HEK293 (cell line): ENCODE results near the gene YIPF5.

ENCODE experiments used
- CTCF ChIA-PET: fragments of 350-600 bp; formaldehyde crosslinking; extraction: SDS; loops from one replicate; lab custom pipeline; 2021; ENCODE audit warnings: antibody characterized with exemption; lab: Yijun Ruan, JAX
- POLR2A ChIA-PET: fragments of 300-600 bp; formaldehyde crosslinking; extraction: SDS; loops from one replicate; lab custom pipeline; 2020; ENCODE audit warnings: antibody characterized with exemption, inconsistent platforms; lab: Yijun Ruan, JAX
- H3K27ac ChIP-seq: fragments of 200-500 bp; sonication (Bioruptor generic); 2 replicates; pipeline ENCODE4 v1.5.1; 2014; ENCODE audit warnings: low read depth, low read length, control low read depth, inconsistent platforms; ENCODE audit errors: extremely low read depth
- H3K36me3 ChIP-seq, 2 experiments: fragments of 200-500 bp in 1 of 2; sonication (Bioruptor generic) in 1 of 2; 1 replicate in 1 of 2; 2 replicates in 1 of 2; pipeline ENCODE4 v1.5.1; 2014 to 2017; ENCODE audit warnings: inconsistent platforms in 2 of 2, low read length in 2 of 2; ENCODE audit not compliant: control insufficient read depth in 2 of 2, insufficient read depth in 1 of 2
- H3K4me1 ChIP-seq: fragments of 200-500 bp; sonication (Bioruptor generic); 2 replicates; pipeline ENCODE4 v1.5.1; 2014; ENCODE audit warnings: mild to moderate bottlenecking, low read length, inconsistent platforms; ENCODE audit not compliant: control insufficient read depth, insufficient read depth
- H3K4me3 ChIP-seq: 2 replicates; pipeline ENCODE4 v1.5.1; 2011; ENCODE audit warnings: low read depth, mild to moderate bottlenecking, control low read depth, low read length, moderate library complexity
- H3K9me3 ChIP-seq: fragments of 200-500 bp; sonication (Bioruptor generic); 2 replicates; pipeline ENCODE4 v1.5.1; 2014; ENCODE audit warnings: low read depth, low read length, inconsistent platforms; ENCODE audit not compliant: control insufficient read depth, insufficient read depth
- MZF1 ChIP-seq: fragments of 450-650 bp; formaldehyde crosslinking; IDR thresholded peaks from 2 replicates; pipeline ENCODE4 v1.5.1; 2017; ENCODE audit warnings: missing biosample characterization, missing genetic modification characterization, borderline replicate concordance
- OSR2 ChIP-seq: fragments of 450-650 bp; formaldehyde crosslinking; IDR thresholded peaks from 2 replicates; pipeline ENCODE4 v1.5.1; 2016; ENCODE audit warnings: missing biosample characterization, missing genetic modification characterization
- ZNF10 ChIP-seq: fragments of 450-650 bp; formaldehyde crosslinking; IDR thresholded peaks from 2 replicates; pipeline ENCODE4 v1.5.1; 2017; ENCODE audit warnings: missing biosample characterization, missing genetic modification characterization
- ZNF157 ChIP-seq: fragments of 450-650 bp; formaldehyde crosslinking; IDR thresholded peaks from 2 replicates; pipeline ENCODE4 v1.5.1; 2016; ENCODE audit warnings: missing biosample characterization, missing genetic modification characterization
- ZNF19 ChIP-seq: fragments of 450-650 bp; formaldehyde crosslinking; IDR thresholded peaks from 2 replicates; pipeline ENCODE4; 2016; ENCODE audit warnings: missing biosample characterization, missing genetic modification characterization, low read depth
- ZNF221 ChIP-seq: fragments of 450-650 bp; formaldehyde crosslinking; IDR thresholded peaks from 2 replicates; pipeline ENCODE4 v1.5.1; 2017; ENCODE audit warnings: missing biosample characterization, missing genetic modification characterization, borderline replicate concordance
- ZNF239 ChIP-seq: fragments of 450-650 bp; formaldehyde crosslinking; IDR thresholded peaks from 2 replicates; pipeline ENCODE4 v1.5.1; 2016; ENCODE audit warnings: missing biosample characterization, missing genetic modification characterization
- ZNF280D ChIP-seq: fragments of 450-650 bp; formaldehyde crosslinking; IDR thresholded peaks from 2 replicates; pipeline ENCODE4 v1.5.1; 2016; ENCODE audit warnings: missing biosample characterization, missing genetic modification characterization
- ZNF394 ChIP-seq: fragments of 450-650 bp; formaldehyde crosslinking; IDR thresholded peaks from 2 replicates; pipeline ENCODE4 v1.5.1; 2016; ENCODE audit warnings: missing biosample characterization, missing genetic modification characterization, mild to moderate bottlenecking, moderate library complexity, borderline replicate concordance
- ZNF404 ChIP-seq: fragments of 450-650 bp; formaldehyde crosslinking; IDR thresholded peaks from 2 replicates; pipeline ENCODE4 v1.5.1; 2017; ENCODE audit warnings: missing biosample characterization, missing genetic modification characterization
- ZNF660 ChIP-seq: fragments of 450-650 bp; IDR thresholded peaks from 2 replicates; pipeline ENCODE4 v1.5.1; 2018; ENCODE audit warnings: missing biosample characterization, mild to moderate bottlenecking, missing genetic modification characterization
- ZNF76 ChIP-seq: fragments of 450-650 bp; formaldehyde crosslinking; IDR thresholded peaks from 2 replicates; pipeline ENCODE4; 2016; ENCODE audit warnings: low read depth, missing biosample characterization, missing genetic modification characterization, borderline replicate concordance
- ZNF843 ChIP-seq: fragments of 450-650 bp; formaldehyde crosslinking; IDR thresholded peaks from 2 replicates; pipeline ENCODE4 v1.5.1; 2016; ENCODE audit warnings: missing biosample characterization, missing genetic modification characterization
- ZXDB ChIP-seq: fragments of 450-650 bp; formaldehyde crosslinking; IDR thresholded peaks from 2 replicates; pipeline ENCODE4 v1.5.1; 2016; ENCODE audit warnings: missing biosample characterization, missing genetic modification characterization

The YIPF5 gene

GRCh38 chr5:144114571-144114970 is 55.9 kb downstream of the YIPF5 start:
- CTCF ChIA-PET: no interaction called here

More at GRCh38 chr5:144114571-144114970, 55.9 kb downstream of the YIPF5 start:
- no peak overlapping the region for H3K27ac ChIP-seq
- no peaks in the 10 kb centered on the region for H3K9me3 ChIP-seq
- POLR2A ChIA-PET: no interaction called here
- H3K36me3 ChIP-seq: no peaks in the 10 kb centered on the region
- no peaks in the 10 kb centered on the region for H3K4me1 ChIP-seq
- TF ChIP-seq MZF1: no peak
- no peak for TF ChIP-seq ZXDB (tag by site-specific recombination)
- TF ChIP-seq ZNF76 (tag by site-specific recombination): no peak
- no peak for TF ChIP-seq ZNF280D (tag by site-specific recombination)
- no peak for TF ChIP-seq OSR2 (tag by site-specific recombination)
- no peak for TF ChIP-seq ZNF239 (tag by site-specific recombination)
- TF ChIP-seq ZNF157 (tag by site-specific recombination): no peak
- TF ChIP-seq ZNF10 (tag by site-specific recombination): no peak
- TF ChIP-seq ZNF660: no peak
- TF ChIP-seq ZNF843 (tag by site-specific recombination): no peak
- TF ChIP-seq ZNF394 (tag by site-specific recombination): no peak
- TF ChIP-seq ZNF404 (tag by site-specific recombination): no peak
- no peak for TF ChIP-seq ZNF221 (tag by site-specific recombination)
- TF ChIP-seq ZNF19 (tag by site-specific recombination): no peak
- H3K4me3 ChIP-seq: no peak overlapping the region
